Stimulated activated memory B cell treated with anti-CD40 and anti-IgM and Interleukin-4, amounts not matched to agents 10 μg/mL and 1 μg/mL and 100 μg/mL, for 72 hours (primary cell): ENCODE data around the gene DCLRE1B.
A peak's percentile ranks its signal among the peaks of the same experiment; 100 is the strongest.
"Not testable (repeated sequence)": the region's sequence is repeated elsewhere in the genome, so short reads cannot be mapped to it uniquely, and the experiment has no call there.

Experiments
- ATAC-seq: fragments of 150-1000 bp; cut with Tn5 transposase; 2 replicates; pipeline ENCODE4 v1.10.0; 2021
- H3K27ac Mint-ChIP-seq: one replicate; pipeline ENCODE4 v1.8.0; 2022; ENCODE audit warnings: mild to moderate bottlenecking, mixed read lengths
- H3K27me3 Mint-ChIP-seq: one replicate; pipeline ENCODE4 v1.8.0; 2022; ENCODE audit warnings: mixed read lengths
- H3K36me3 Mint-ChIP-seq: one replicate; pipeline ENCODE4 v1.8.0; 2022; ENCODE audit warnings: mixed read lengths
- H3K4me1 Mint-ChIP-seq: one replicate; pipeline ENCODE4 v1.8.0; 2022; ENCODE audit warnings: mixed read lengths
- H3K4me3 Mint-ChIP-seq: one replicate; pipeline ENCODE4 v1.8.0; 2022; ENCODE audit warnings: mild to moderate bottlenecking, moderate library complexity, mixed read lengths
- H3K9me3 Mint-ChIP-seq: one replicate; pipeline ENCODE4 v1.8.0; 2022; ENCODE audit warnings: mixed read lengths

The DCLRE1B gene

GRCh38 chr1:113946112-113946511 is 41.0 kb downstream of the DCLRE1B start:
- H3K27ac Mint-ChIP-seq = no peak overlapping the region
- peaks cover 20% of the 10 kb centered on the region for H3K36me3 Mint-ChIP-seq
- peaks cover 38% of the 10 kb centered on the region for H3K4me1 Mint-ChIP-seq

GRCh38 chr1:113946678-113947387 is 41.7 kb downstream of the DCLRE1B start:
- peaks cover 44% of the 10 kb centered on the region for H3K4me1 Mint-ChIP-seq
- ATAC-seq = no peak
- H3K27me3 Mint-ChIP-seq = no peaks in the 10 kb centered on the region
- peaks cover 8% of the 10 kb centered on the region for H3K9me3 Mint-ChIP-seq
- peaks cover 20% of the 10 kb centered on the region for H3K36me3 Mint-ChIP-seq
- peak overlapping the region; percentile 70 for H3K27ac Mint-ChIP-seq
- no peak overlapping the region for H3K4me3 Mint-ChIP-seq

More at GRCh38 chr1:113946112-113946511, 41.0 kb downstream of the DCLRE1B start:
- H3K27me3 Mint-ChIP-seq = no peaks in the 10 kb centered on the region
- no peak overlapping the region for H3K4me3 Mint-ChIP-seq
- peaks cover 8% of the 10 kb centered on the region for H3K9me3 Mint-ChIP-seq
- no peak for ATAC-seq

GRCh38 chr1:113947388-113948107 is 42.4 kb downstream of the DCLRE1B start:
- H3K4me1 Mint-ChIP-seq = peaks cover 44% of the 10 kb centered on the region
- H3K9me3 Mint-ChIP-seq = peaks cover 8% of the 10 kb centered on the region
- ATAC-seq = no peak
- peak overlapping the region; percentile 70 for H3K27ac Mint-ChIP-seq
- H3K27me3 Mint-ChIP-seq = no peaks in the 10 kb centered on the region
- no peak overlapping the region for H3K4me3 Mint-ChIP-seq
- H3K36me3 Mint-ChIP-seq = peaks cover 20% of the 10 kb centered on the region

- not testable (repeated sequence) for H3K9me3 Mint-ChIP-seq, H3K4me3 Mint-ChIP-seq, ATAC-seq, H3K27me3 Mint-ChIP-seq
- Mint-ChIP-seq H3K27ac (peak overlapping the region; percentile 57), H3K4me1 (peaks cover 42% of the 10 kb centered on the region), H3K36me3 (peaks cover 16% of the 10 kb centered on the region)
Measured at GRCh38 chr1:113948151-113948550, 43.0 kb downstream of the DCLRE1B start.

GRCh38 chr1:113949007-113949406 is 43.9 kb downstream of the DCLRE1B start:
- H3K4me3 Mint-ChIP-seq = no peak overlapping the region
- H3K27me3 Mint-ChIP-seq = no peaks in the 10 kb centered on the region
- H3K9me3 Mint-ChIP-seq = peaks cover 5% of the 10 kb centered on the region
- H3K36me3 Mint-ChIP-seq = peaks cover 21% of the 10 kb centered on the region
- no peak for ATAC-seq
- H3K27ac Mint-ChIP-seq = peak overlapping the region; percentile 57
- peaks cover 39% of the 10 kb centered on the region for H3K4me1 Mint-ChIP-seq

GRCh38 chr1:113950908-113951307 is 45.8 kb downstream of the DCLRE1B start:
- no peak overlapping the region for H3K4me3 Mint-ChIP-seq
- H3K36me3 Mint-ChIP-seq = peaks cover 19% of the 10 kb centered on the region
- H3K9me3 Mint-ChIP-seq = no peaks in the 10 kb centered on the region
- ATAC-seq = no peak
- H3K27ac Mint-ChIP-seq = no peak overlapping the region
- H3K27me3 Mint-ChIP-seq = no peaks in the 10 kb centered on the region
- peaks cover 26% of the 10 kb centered on the region for H3K4me1 Mint-ChIP-seq

- Mint-ChIP-seq H3K4me1 (peaks cover 18% of the 10 kb centered on the region), H3K4me3 (no peak overlapping the region), H3K9me3 (no peaks in the 10 kb centered on the region), H3K27me3 (no peaks in the 10 kb centered on the region), H3K27ac (no peak overlapping the region), H3K36me3 (peaks cover 26% of the 10 kb centered on the region)
- ATAC-seq = no peak
Measured at GRCh38 chr1:113951719-113952118, 46.6 kb downstream of the DCLRE1B start.

GRCh38 chr1:113957984-113958383 is 52.9 kb downstream of the DCLRE1B start:
- peaks cover 57% of the 10 kb centered on the region for H3K36me3 Mint-ChIP-seq
- no peaks in the 10 kb centered on the region for H3K27me3 Mint-ChIP-seq
- no peaks in the 10 kb centered on the region for H3K4me1 Mint-ChIP-seq
- no peaks in the 10 kb centered on the region for H3K9me3 Mint-ChIP-seq
- ATAC-seq = no peak
- no peak overlapping the region for H3K27ac Mint-ChIP-seq
- H3K4me3 Mint-ChIP-seq = no peak overlapping the region

GRCh38 chr1:113958691-113959090 is 53.6 kb downstream of the DCLRE1B start:
- Mint-ChIP-seq H3K4me1 (no peaks in the 10 kb centered on the region), H3K27ac (no peak overlapping the region), H3K4me3 (no peak overlapping the region), H3K9me3 (no peaks in the 10 kb centered on the region), H3K36me3 (peaks cover 59% of the 10 kb centered on the region), H3K27me3 (no peaks in the 10 kb centered on the region)
- ATAC-seq = no peak

- Mint-ChIP-seq H3K4me3 (no peak overlapping the region), H3K4me1 (no peaks in the 10 kb centered on the region), H3K27me3 (no peaks in the 10 kb centered on the region), H3K36me3 (peaks cover 65% of the 10 kb centered on the region), H3K27ac (no peak overlapping the region), H3K9me3 (no peaks in the 10 kb centered on the region)
- ATAC-seq = no peak
Measured at GRCh38 chr1:113963281-113963906, 58.3 kb downstream of the DCLRE1B start.
